ENCODE measurements around the gene KIAA1191.

GRCh38 chr5:176400382-176401156, 39.0 kb upstream of the KIAA1191 start:
- TF ChIP-seq, protein P1, sequence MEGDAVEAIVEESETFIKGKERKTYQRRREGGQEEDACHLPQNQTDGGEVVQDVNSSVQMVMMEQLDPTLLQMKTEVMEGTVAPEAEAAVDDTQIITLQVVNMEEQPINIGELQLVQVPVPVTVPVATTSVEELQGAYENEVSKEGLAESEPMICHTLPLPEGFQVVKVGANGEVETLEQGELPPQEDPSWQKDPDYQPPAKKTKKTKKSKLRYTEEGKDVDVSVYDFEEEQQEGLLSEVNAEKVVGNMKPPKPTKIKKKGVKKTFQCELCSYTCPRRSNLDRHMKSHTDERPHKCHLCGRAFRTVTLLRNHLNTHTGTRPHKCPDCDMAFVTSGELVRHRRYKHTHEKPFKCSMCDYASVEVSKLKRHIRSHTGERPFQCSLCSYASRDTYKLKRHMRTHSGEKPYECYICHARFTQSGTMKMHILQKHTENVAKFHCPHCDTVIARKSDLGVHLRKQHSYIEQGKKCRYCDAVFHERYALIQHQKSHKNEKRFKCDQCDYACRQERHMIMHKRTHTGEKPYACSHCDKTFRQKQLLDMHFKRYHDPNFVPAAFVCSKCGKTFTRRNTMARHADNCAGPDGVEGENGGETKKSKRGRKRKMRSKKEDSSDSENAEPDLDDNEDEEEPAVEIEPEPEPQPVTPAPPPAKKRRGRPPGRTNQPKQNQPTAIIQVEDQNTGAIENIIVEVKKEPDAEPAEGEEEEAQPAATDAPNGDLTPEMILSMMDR (IDR thresholded peaks at IDR 0.05; ENCODE audit: control extremely low read depth in 1 of 3, insufficient read depth in 1 of 3, low read depth in 1 of 3, low read length in 3 of 3), result no peak
- TF ChIP-seq, protein P2, sequence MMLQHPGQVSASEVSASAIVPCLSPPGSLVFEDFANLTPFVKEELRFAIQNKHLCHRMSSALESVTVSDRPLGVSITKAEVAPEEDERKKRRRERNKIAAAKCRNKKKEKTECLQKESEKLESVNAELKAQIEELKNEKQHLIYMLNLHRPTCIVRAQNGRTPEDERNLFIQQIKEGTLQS (IDR thresholded peaks at IDR 0.05; ENCODE audit: insufficient read depth, low read depth, low read length), result no peak
- TF ChIP-seq CBX5 (IDR thresholded peaks at IDR 0.05; ENCODE audit: low read depth, low read length), result no peak
- TF ChIP-seq CBX8 (IDR thresholded peaks at IDR 0.05; ENCODE audit: borderline replicate concordance, low read depth, low read length), result no peak
- no peak for TF ChIP-seq CEBPB (IDR thresholded peaks at IDR 0.05; ENCODE audit: low read depth, low read length)
- no peak for TF ChIP-seq EZH2 (IDR thresholded peaks at IDR 0.05; ENCODE audit: low read depth, low read length, severe bottlenecking)
- TF ChIP-seq TEAD4 (IDR thresholded peaks at IDR 0.05; ENCODE audit: low read depth, low read length), result no peak
- TF ChIP-seq POLR2A (IDR thresholded peaks at IDR 0.05; ENCODE audit: control extremely low read depth in 1 of 2, low read depth in 2 of 2, low read length in 2 of 2), result no peak
- no peak for TF ChIP-seq FOSL1 (IDR thresholded peaks at IDR 0.05; ENCODE audit: insufficient read depth, low read depth, low read length)
- no peak for TF ChIP-seq TAF7 (optimal IDR thresholded peaks at IDR 0.05; ENCODE audit: borderline replicate concordance, low read depth, low read length)
- TF ChIP-seq TAF1 (IDR thresholded peaks at IDR 0.05; ENCODE audit: low read depth, low read length), result no peak
- no peak for TF ChIP-seq TCF12 (IDR thresholded peaks at IDR 0.05; ENCODE audit: low read depth, low read length)
